Erythroblast (primary cell): ENCODE data around the gene NR2C2.

ENCODE experiments used
- DNase-seq, 2 experiments: peaks; one replicate each; lab custom pipeline; 2025; lab: John Stamatoyannopoulos, UW
- GATA1 ChIP-seq: IDR thresholded peaks from 2 replicates; pipeline ENCODE4 v1.6.1; 2011; ENCODE audit warnings: low read depth, mild to moderate bottlenecking, control low read depth, low read length, moderate library complexity
- POLR2A ChIP-seq: IDR thresholded peaks from 2 replicates; pipeline ENCODE4 v1.6.1; 2011; ENCODE audit warnings: mild to moderate bottlenecking, low read length

The NR2C2 gene

DNA sequence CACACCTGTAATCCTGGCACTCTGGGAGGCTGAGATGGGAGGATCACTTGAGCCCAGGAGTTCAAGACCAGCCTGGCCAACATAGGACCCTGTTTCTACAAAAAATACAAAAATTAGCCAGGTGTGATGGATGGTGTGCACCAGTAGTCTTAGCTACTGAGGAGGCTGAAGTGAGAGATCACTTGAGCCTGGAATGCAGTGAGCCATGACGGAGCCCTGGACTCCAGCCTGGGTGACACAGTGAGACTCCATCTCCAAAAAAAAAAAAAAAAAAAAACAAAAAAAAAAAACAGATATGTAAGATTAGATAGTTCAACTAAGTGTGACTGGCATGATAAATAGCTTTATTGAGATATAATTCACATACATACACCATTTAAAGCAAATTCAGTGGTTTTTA is 141.8 kb downstream of the NR2C2 start:
- TF ChIP-seq GATA1 = no peak
- TF ChIP-seq POLR2A = no peak
- no peak for DNase-seq

DNA sequence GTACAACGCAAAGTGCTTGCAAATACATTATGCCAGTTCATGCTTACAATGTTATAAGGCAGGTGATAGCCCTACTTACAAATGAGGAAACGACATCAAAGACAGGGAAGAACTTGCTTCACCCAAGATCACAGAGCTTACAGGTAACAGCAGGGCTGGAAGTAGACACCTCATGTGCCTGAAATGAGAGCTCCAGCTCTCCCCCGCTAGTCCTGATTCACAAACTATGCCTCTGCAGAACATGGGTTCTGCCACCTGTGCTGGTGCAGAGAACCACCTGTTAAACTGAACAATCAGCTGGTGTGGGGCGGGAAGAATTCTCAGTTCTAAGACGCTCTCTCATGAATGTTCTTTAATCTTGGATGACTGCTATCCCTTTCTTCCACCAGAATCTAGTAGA is 144.2 kb downstream of the NR2C2 start:
- DNase-seq = no peak
- TF ChIP-seq GATA1 (no peak), POLR2A (no peak)

DNA sequence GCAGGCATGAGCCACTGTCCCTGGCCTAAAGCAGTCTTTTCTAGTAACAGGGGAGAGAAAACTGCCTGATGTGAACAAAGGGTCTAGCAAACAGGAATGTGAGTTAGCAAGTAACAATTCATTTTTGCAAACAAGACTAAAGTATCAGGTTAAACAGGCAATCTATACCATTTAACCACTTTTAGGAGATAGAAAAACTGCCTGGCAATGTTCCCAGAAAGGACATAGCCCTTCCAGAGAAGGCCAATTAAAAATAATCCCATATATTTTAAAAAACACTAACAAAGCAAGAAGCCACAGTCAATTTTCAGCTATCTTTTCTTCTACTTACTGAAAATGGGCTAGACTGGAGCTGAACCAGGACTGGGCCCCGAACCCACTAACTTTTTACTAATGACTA is 145.3 kb downstream of the NR2C2 start:
- no peak for DNase-seq
- TF ChIP-seq POLR2A (no peak), GATA1 (no peak)

- TF ChIP-seq POLR2A (no peak), GATA1 (no peak)
Measured at GRCh38 chr3:15094187-15094875, 146.9 kb downstream of the NR2C2 start.

GRCh38 chr3:15096046-15096445 is 148.7 kb downstream of the NR2C2 start:
- no peak for DNase-seq
- TF ChIP-seq GATA1 (no peak), POLR2A (no peak)

More at GRCh38 chr3:15094187-15094875, 146.9 kb downstream of the NR2C2 start:
- DNase-seq = no peak

DNA sequence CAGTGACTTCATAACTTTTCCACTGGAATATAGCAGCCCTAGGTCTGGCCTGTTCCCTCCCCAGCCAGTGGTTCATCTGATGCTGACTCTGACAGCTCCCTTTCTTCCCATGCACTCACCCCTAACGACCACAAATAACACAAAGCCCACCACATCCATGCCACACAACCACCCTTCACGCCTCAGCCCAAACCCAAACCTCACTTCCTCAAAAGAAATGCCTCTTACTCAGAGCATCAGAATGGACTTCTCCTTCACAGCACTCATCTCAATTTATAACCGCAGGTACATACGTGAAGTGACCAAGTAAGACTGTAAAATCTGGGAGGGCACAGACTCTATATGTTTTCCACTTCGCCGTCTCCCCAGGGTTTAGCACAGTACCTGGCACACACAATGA is 150.5 kb downstream of the NR2C2 start:
- TF ChIP-seq GATA1 (no peak), POLR2A (no peak)
- peak; percentile 25 to 44 for DNase-seq
